Breast epithelium (tissue), 4 donors: ENCODE data around the gene CCDC54. TPM values are rescaled to one million over a fixed set of nuclear protein-coding genes. Genes with fewer than 3 reads are reported as not detected.

Experiments
- DNase-seq, 2 donors: peaks; one replicate each; pipeline ENCODE4 v3.0.0-alpha.2; 2019; ENCODE audit warnings: low spot score in 2 of 2
- H3K27ac ChIP-seq, 2 donors: fragments of 200-600 bp; sonication (generic) in 1 of 2; one replicate each; pipeline ENCODE4 v1.5.1; 2016 to 2019; ENCODE audit warnings: mild to moderate bottlenecking in 1 of 2
- H3K27me3 ChIP-seq, 2 donors: fragments of 200-600 bp; sonication (generic) in 1 of 2; one replicate each; pipeline versions ENCODE4 v1.5.1 to v1.6.0; 2017 to 2019; ENCODE audit warnings: control low read depth in 1 of 2, mild to moderate bottlenecking in 1 of 2
- H3K36me3 ChIP-seq: fragments of 200-600 bp; one replicate; pipeline ENCODE4 v1.5.1; 2019
- H3K4me1 ChIP-seq, 2 donors: fragments of 200-600 bp; sonication (generic); one replicate each; pipeline ENCODE4 v1.5.1; 2016 to 2019; ENCODE audit warnings: control low read depth in 1 of 2
- H3K4me3 ChIP-seq, 3 donors: fragments of 200-600 bp; sonication (generic); 1 replicate in 2 of 3; 2 replicates in 1 of 3; pipeline ENCODE4 v1.5.1; 2016 to 2019; ENCODE audit warnings: mild to moderate bottlenecking in 3 of 3, moderate library complexity in 2 of 3
- H3K9me3 ChIP-seq, 2 donors: fragments of 200-600 bp; sonication (generic) in 1 of 2; one replicate each; pipeline ENCODE4 v1.5.1; 2016 to 2019; ENCODE audit warnings: control low read depth in 1 of 2
- CTCF ChIP-seq, 3 donors: fragments of 450-650 bp; IDR thresholded peaks; one replicate each; pipeline ENCODE4 v1.5.1; 2016 to 2017; ENCODE audit warnings: antibody characterized with exemption in 3 of 3, mild to moderate bottlenecking in 3 of 3, moderate library complexity in 3 of 3
- POLR2A ChIP-seq: fragments of 450-650 bp; IDR thresholded peaks from one replicate; pipeline ENCODE4 v1.6.1; 2016; ENCODE audit warnings: antibody characterized with exemption, mild to moderate bottlenecking, moderate library complexity
- POLR2AphosphoS5 ChIP-seq, 3 donors: sonication (generic); formaldehyde crosslinking; IDR thresholded peaks; one replicate each; pipeline ENCODE4 v1.6.1; 2017; ENCODE audit warnings: antibody characterized with exemption in 3 of 3
- intact Hi-C: fragments of 100-400 bp; cut with DNase I; formaldehyde crosslinking; loops from one replicate; pipeline ENCODE4 v1.15.1; 2023; ENCODE audit warnings: low total_unique reads
- total RNA-seq, 3 donors: library from RNA; depleted of rRNA; stranded (reverse); fragments of >200 nt; gene quantifications; one replicate each; pipeline ENCODE4 v1.1.0, GENCODE V29; 2016

CCDC54 gene
- total RNA-seq, 3 donors from 2014 or later = 0.33 TPM; not detected in 2

GRCh38 chr3:107372506-107372905 is 4.7 kb upstream of the CCDC54 start:
- H3K27ac ChIP-seq = no peak overlapping the region
- DNase-seq = no peak
- H3K36me3 ChIP-seq = no peaks in the 10 kb centered on the region
- intact Hi-C loops = no loop called here
- H3K27me3 ChIP-seq = no peaks in the 10 kb centered on the region
- no peaks in the 10 kb centered on the region for H3K4me1 ChIP-seq
- H3K4me3 ChIP-seq = no peak overlapping the region
- H3K9me3 ChIP-seq = no peaks in the 10 kb centered on the region
- TF ChIP-seq CTCF (IDR thresholded peaks at IDR 0.05) (no peak), POLR2AphosphoS5 (IDR thresholded peaks at IDR 0.05) (no peak), POLR2A (no peak)

- Histone ChIP-seq H3K4me3 (no peak overlapping the region), H3K27me3 (no peaks in the 10 kb centered on the region), H3K27ac (no peak overlapping the region), H3K36me3 (no peaks in the 10 kb centered on the region), H3K9me3 (no peaks in the 10 kb centered on the region), H3K4me1 (no peaks in the 10 kb centered on the region)
- no peak for DNase-seq
- intact Hi-C loops = no loop called here
- TF ChIP-seq POLR2AphosphoS5 (IDR thresholded peaks at IDR 0.05) = no peak
- TF ChIP-seq POLR2A = no peak
- TF ChIP-seq CTCF (IDR thresholded peaks at IDR 0.05) = no peak
Observed at GRCh38 chr3:107373896-107374295, 3.3 kb upstream of the CCDC54 start.

GRCh38 chr3:107375682-107376081 is 1.6 kb upstream of the CCDC54 start:
- Histone ChIP-seq H3K36me3 (no peaks in the 10 kb centered on the region), H3K27me3 (no peaks in the 10 kb centered on the region), H3K4me3 (no peak overlapping the region), H3K9me3 (no peaks in the 10 kb centered on the region), H3K4me1 (no peaks in the 10 kb centered on the region), H3K27ac (no peak overlapping the region)
- TF ChIP-seq POLR2A (no peak), POLR2AphosphoS5 (IDR thresholded peaks at IDR 0.05) (no peak), CTCF (IDR thresholded peaks at IDR 0.05) (no peak)
- DNase-seq = no peak
- intact Hi-C loops = no loop called here

GRCh38 chr3:107382631-107383030 is 5.4 kb downstream of the CCDC54 start:
- DNase-seq = no peak
- intact Hi-C loops = no loop called here
- Histone ChIP-seq H3K36me3 (no peaks in the 10 kb centered on the region), H3K4me3 (no peak overlapping the region), H3K4me1 (no peaks in the 10 kb centered on the region), H3K27me3 (no peaks in the 10 kb centered on the region), H3K27ac (no peak overlapping the region), H3K9me3 (no peaks in the 10 kb centered on the region)
- TF ChIP-seq CTCF (IDR thresholded peaks at IDR 0.05) (no peak), POLR2A (no peak), POLR2AphosphoS5 (IDR thresholded peaks at IDR 0.05) (no peak)

GRCh38 chr3:107384428-107384827 is 7.2 kb downstream of the CCDC54 start:
- TF ChIP-seq POLR2AphosphoS5 (IDR thresholded peaks at IDR 0.05) = no peak
- no peak for TF ChIP-seq CTCF (IDR thresholded peaks at IDR 0.05)
- TF ChIP-seq POLR2A = no peak
- DNase-seq = no peak
- H3K4me1 ChIP-seq = no peaks in the 10 kb centered on the region

More at GRCh38 chr3:107384428-107384827, 7.2 kb downstream of the CCDC54 start:
- Histone ChIP-seq H3K27me3 (no peaks in the 10 kb centered on the region), H3K27ac (no peak overlapping the region), H3K9me3 (no peaks in the 10 kb centered on the region), H3K4me3 (no peak overlapping the region), H3K36me3 (no peaks in the 10 kb centered on the region)
- intact Hi-C loops = no loop called here
